Activated CD8-positive, alpha-beta memory T cell treated with anti-CD3 and anti-CD28 coated beads for 24 hours (primary cell): ENCODE data around the gene DEDD.
"Not testable (repeated sequence)": the region's sequence is repeated elsewhere in the genome, so short reads cannot be mapped to it uniquely, and the experiment has no call there.

Source experiments
- DNase-seq: peaks from one replicate; pipeline ENCODE4 v3.0.0-alpha.2; 2020

DEDD gene

DNA sequence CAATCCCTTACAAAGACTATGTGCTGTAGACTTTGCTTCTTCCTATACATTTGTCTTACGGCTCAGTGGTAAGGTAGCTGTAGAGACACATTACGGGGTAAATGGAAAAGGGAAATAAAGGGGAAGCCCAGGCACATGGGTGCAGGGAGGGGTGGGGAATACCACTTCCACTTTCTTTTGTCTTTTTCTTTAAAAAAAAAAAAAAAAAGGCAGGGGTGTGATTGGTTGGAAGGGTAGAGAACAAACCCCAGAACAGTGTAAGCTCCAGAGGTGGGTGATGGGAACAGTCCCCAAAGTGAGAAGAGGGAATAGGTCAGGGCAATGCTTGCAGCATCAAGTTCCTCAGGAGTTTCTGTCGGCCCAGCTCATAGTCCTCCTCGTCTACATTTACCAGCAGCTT is 10.6 kb downstream of the DEDD start:
- no peak for DNase-seq

DNA sequence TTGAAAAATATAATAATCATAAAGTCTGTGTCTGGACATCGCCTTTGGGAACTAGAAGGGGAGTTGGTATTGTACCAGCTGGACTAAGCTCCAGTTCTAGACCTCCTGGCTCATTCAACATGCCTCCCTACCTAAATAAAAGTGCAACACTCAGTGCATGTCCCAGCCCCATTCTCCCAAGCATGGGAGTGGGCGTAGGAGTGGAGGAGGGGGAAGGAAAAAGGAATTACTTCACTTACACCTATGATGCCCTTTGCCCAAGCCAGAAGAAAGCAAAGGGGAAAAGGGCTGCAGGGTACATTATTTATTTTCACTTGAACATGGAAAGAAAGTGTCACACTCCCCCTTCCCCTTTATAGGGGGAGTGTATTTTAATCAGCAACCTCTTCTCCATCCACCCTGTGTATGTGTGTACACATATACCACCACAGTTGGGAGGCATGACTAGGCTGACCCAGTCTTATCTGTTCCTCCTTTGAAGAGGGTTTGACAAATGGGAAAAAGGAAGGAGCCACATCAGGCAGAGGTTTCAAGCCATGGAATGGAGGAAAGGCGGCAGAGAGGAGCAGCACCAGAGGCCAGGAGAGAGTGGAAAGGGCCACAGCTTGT is 11.3 kb downstream of the DEDD start:
- DNase-seq, result no peak

GRCh38 chr1:161119092-161119903 is 13.2 kb downstream of the DEDD start:
- DNase-seq, result no peak

GRCh38 chr1:161117759-161118581 is 14.5 kb downstream of the DEDD start, which contains the start of the genes NIT1 and PFDN2:
Gene NIT1, plus strand, starts transcription at chr1:161118105. Its CDS starts 72 bp downstream, at chr1:161118177.
Gene PFDN2, minus strand, starts transcription at chr1:161118037. Its CDS starts 11 bp downstream, at chr1:161118026.
- DNase-seq, result peak; percentile 93

GRCh38 chr1:161115961-161116360 is 16.5 kb downstream of the DEDD start:
- DNase-seq, result not testable (repeated sequence)

GRCh38 chr1:161115132-161115711 is 17.2 kb downstream of the DEDD start:
- no peak for DNase-seq

DNA sequence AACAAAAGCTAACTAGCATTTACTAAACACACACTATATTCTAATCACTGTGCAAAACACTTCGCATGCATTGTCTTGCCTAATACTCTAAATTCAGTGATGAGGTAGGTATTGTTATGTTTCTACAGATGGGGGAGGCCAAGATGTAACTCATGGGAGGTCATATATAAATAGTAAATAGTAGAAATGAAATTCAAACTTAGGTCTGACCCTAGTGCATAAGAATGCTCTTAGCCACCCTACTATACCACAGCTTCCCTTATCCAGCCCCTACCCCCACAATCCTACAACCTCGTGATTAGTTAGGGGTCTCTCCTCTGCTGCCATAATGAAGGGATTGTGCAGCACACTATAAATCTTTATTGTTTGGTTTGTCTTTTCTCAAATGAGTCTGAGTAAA is 17.9 kb downstream of the DEDD start:
- no peak for DNase-seq

DNA sequence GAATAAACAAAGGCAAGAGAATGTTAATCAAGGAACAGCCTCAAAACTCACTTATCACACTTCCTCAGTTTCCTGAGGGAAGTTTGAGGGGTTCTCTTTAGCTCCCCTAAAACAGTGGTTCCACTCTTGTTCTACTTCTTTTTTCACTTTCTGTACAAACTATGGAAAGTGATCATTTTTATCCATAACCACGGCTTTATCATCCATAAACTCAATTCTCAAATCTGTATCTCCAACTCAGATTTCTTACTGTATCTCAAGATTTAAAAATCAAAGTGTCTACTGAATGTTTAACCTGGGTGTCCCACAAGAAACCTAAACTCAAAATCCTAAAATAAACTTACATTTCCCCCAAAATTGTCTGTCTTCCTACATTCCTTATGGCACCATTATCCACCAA is 18.6 kb downstream of the DEDD start:
- no peak for DNase-seq

GRCh38 chr1:161111527-161111926 is 20.9 kb downstream of the DEDD start:
- DNase-seq, result no peak

GRCh38 chr1:161111117-161111516 is 21.4 kb downstream of the DEDD start:
- no peak for DNase-seq

- no peak for DNase-seq
Measured at GRCh38 chr1:161106431-161106830, 26.0 kb downstream of the DEDD start.

DNA sequence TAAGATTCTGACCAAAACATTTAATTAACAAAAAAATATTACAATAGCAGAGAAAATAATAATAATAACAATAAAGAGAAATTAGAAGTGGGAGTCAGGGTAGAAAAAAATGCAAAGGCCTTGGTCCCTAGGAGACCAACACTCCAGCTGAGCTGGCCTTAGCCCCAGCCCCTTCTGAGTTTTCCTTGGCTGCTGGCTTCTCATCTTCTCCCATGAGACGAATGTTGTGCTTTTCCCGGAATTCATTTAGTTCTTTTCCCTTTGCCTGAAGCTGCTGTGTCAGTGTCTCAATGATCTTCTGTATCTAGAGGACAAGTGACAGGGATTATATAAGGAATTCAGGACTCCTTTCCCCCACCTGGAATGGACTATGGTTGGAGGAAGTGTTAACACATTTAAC is 31.9 kb downstream of the DEDD start:
- no peak for DNase-seq

- DNase-seq, result no peak
Measured at GRCh38 chr1:161099090-161099802, 33.2 kb downstream of the DEDD start.

GRCh38 chr1:161098210-161099068 is 34.0 kb downstream of the DEDD start, which contains the start of gene KLHDC9:
Gene KLHDC9, plus strand, starts transcription at chr1:161098361. Its CDS starts 175 bp downstream, at chr1:161098536.
- peak; percentile 86 for DNase-seq

GRCh38 chr1:161096530-161096929 is 35.9 kb downstream of the DEDD start:
- DNase-seq, result no peak

GRCh38 chr1:161096015-161096414 is 36.5 kb downstream of the DEDD start:
- DNase-seq, result no peak

- DNase-seq, result no peak
Measured at GRCh38 chr1:161095230-161095629, 37.2 kb downstream of the DEDD start.

GRCh38 chr1:161094481-161094880 is 38.0 kb downstream of the DEDD start:
- no peak for DNase-seq

GRCh38 chr1:161092621-161093028 is 39.8 kb downstream of the DEDD start:
- DNase-seq, result peak; percentile 69

DNA sequence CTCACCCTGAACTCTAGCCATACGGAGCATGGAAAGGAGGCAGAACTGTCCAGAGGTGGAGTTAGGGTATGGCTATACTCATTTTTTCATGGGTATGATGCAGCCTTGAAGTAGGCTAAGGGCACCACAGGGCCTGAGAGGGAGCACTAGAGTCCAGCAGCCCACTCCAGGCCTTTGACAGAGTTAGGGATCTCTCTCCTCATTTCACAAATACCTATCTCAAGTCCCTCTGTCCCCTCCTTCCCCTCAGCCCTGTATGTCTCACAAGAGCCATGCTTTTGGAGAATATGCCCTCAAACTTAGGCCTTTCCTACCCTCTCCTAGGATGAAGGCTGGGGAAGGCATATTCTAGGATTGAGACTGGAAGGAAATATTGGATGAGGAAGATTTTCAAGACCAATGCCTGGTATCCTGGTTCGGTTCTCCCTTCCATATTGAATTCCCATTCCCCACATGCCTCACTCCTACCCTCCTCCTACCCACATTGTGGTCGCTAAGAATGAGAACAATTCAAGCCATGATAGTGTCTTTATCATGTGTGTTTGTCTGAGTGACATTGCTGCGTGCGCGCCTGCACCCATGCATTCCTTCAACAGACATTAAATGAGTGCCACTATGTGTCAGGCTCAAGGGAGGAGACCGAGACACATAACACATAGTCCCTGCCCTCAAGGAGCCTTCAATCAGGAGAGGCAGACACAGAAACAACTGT is 40.5 kb downstream of the DEDD start:
- no peak for DNase-seq

DNA sequence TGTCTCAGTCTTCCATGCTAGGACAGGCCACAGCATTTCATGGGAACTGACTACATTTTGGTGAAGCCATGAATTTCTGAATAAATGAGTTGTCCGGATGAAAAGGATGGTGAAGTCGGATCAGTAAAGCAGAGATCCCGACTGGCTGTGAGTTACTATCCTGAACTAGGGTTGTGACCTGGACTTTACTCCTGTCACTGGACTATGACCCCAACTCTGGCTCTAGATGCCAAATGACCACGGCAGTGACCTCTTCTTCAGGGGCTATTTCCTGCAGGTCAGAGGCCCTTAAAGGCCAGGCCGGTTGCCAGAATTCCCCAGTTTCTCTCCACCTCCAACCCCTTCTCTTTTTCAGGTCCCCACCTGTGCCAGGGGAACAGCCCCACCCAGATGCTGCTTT is 41.4 kb downstream of the DEDD start:
- DNase-seq, result no peak
